ENCODE data around the gene VAT1L. TPM values are rescaled to one million over a fixed set of nuclear protein-coding genes. Genes with fewer than 3 reads are reported as not detected.
A peak's percentile ranks its signal among the peaks of the same experiment; 100 is the strongest.

The VAT1L gene
- total and polyA plus RNA-seq, 2 experiments from 2014 or later, result 11.0 to 24.4 TPM

DNA sequence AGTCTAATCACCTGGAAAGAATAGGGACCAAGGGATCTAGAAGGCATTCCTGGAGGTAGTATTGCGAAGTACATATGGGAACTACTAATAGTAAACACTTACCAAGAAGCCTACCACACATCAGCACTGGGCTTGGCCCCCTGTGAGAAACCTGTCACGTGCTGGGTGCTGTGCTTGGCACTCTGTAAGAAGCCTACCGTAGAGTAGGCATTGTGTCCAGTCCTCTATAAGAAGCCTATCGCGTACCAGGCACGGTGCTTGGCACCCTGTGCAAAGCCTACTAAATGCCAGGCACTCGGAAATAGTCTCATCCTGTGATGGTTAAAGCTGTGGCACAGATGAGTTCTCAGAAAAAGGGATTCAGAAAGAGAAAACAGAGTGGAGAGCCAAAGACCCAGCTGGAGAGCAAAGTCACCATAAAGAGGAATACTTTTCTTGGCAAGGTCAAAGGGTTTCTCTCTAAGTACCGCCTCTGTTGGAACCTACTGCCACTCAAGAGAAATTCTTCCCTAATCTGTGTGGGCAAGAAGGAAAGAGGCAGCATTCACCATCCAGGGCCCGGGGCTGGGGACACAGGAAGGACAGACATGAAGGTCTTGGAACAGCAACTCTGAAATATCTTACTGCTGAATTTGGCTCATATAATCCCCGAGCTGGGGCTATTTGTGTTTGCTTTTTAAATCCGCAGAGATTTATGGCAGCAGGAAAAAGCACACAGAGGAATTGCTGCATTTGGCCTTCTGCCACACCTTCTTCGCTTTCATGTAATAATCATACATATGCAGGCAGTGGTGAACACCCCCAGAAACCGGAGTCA, 81.8 kb downstream of the VAT1L start:
- Mint-ChIP-seq H3K27me3 (ENCODE audit: insufficient read depth, low read depth, poor library complexity) (no peaks in the 10 kb centered on the region), H3K36me3 (ENCODE audit: low read depth) (no peaks in the 10 kb centered on the region; the same call in none of the 3 replicates), H3K4me3 (no peak overlapping the region), H3K27ac (0 out of 2 replicates have a peak overlapping the region, but pooled peaks have one; percentile 46), H3K9me3 (no peaks in the 10 kb centered on the region; the same call in 2 of the 3 replicates), H3K4me1 (peaks cover 7% of the 10 kb centered on the region)
- Histone ChIP-seq H3K79me2 (replicated peaks; ENCODE audit: insufficient read depth) (no peaks in the 10 kb centered on the region), H3K27me3 (ENCODE audit: insufficient read depth) (no peaks in the 10 kb centered on the region), H3K27ac (ENCODE audit: low read depth) (no peak overlapping the region), H2AFZ (no peak overlapping the region), H3K36me3 (ENCODE audit: insufficient read depth) (no peaks in the 10 kb centered on the region), H3K9me2 (ENCODE audit: insufficient read depth) (no peaks in the 10 kb centered on the region), H3F3A (replicated peaks; ENCODE audit: low read depth) (no peaks in the 10 kb centered on the region), H3K4me3 (no peak overlapping the region), H4K20me1 (replicated peaks; ENCODE audit: insufficient read depth) (no peaks in the 10 kb centered on the region), H3K4me2 (no peak overlapping the region), H3K4me1 (ENCODE audit: insufficient read depth) (no peaks in the 10 kb centered on the region)
- TF ChIP-seq, protein P1, sequence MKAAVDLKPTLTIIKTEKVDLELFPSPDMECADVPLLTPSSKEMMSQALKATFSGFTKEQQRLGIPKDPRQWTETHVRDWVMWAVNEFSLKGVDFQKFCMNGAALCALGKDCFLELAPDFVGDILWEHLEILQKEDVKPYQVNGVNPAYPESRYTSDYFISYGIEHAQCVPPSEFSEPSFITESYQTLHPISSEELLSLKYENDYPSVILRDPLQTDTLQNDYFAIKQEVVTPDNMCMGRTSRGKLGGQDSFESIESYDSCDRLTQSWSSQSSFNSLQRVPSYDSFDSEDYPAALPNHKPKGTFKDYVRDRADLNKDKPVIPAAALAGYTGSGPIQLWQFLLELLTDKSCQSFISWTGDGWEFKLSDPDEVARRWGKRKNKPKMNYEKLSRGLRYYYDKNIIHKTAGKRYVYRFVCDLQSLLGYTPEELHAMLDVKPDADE (IDR thresholded peaks at IDR 0.05), result no peak
- no peak for TF ChIP-seq EZH2 (IDR thresholded peaks at IDR 0.05; ENCODE audit: low read depth, unreplicated experiment)
- TF ChIP-seq JUNB (IDR thresholded peaks at IDR 0.05; ENCODE audit: unreplicated experiment), result no peak
- TF ChIP-seq EZH2phosphoT487 (IDR thresholded peaks at IDR 0.05; ENCODE audit: unreplicated experiment), result no peak
- no peak for TF ChIP-seq ZNF331 (CRISPR knock-in tag; IDR thresholded peaks at IDR 0.05; ENCODE audit: low read depth)
- no peak for TF ChIP-seq ZNF114 (CRISPR knock-in tag; IDR thresholded peaks at IDR 0.05)
- TF ChIP-seq POLR2AphosphoS5 (IDR thresholded peaks at IDR 0.05; ENCODE audit: low read depth), result no peak
- no peak for TF ChIP-seq CREB1 (CRISPR knock-in tag; IDR thresholded peaks at IDR 0.05; ENCODE audit: low read depth)
- TF ChIP-seq, protein P2, sequence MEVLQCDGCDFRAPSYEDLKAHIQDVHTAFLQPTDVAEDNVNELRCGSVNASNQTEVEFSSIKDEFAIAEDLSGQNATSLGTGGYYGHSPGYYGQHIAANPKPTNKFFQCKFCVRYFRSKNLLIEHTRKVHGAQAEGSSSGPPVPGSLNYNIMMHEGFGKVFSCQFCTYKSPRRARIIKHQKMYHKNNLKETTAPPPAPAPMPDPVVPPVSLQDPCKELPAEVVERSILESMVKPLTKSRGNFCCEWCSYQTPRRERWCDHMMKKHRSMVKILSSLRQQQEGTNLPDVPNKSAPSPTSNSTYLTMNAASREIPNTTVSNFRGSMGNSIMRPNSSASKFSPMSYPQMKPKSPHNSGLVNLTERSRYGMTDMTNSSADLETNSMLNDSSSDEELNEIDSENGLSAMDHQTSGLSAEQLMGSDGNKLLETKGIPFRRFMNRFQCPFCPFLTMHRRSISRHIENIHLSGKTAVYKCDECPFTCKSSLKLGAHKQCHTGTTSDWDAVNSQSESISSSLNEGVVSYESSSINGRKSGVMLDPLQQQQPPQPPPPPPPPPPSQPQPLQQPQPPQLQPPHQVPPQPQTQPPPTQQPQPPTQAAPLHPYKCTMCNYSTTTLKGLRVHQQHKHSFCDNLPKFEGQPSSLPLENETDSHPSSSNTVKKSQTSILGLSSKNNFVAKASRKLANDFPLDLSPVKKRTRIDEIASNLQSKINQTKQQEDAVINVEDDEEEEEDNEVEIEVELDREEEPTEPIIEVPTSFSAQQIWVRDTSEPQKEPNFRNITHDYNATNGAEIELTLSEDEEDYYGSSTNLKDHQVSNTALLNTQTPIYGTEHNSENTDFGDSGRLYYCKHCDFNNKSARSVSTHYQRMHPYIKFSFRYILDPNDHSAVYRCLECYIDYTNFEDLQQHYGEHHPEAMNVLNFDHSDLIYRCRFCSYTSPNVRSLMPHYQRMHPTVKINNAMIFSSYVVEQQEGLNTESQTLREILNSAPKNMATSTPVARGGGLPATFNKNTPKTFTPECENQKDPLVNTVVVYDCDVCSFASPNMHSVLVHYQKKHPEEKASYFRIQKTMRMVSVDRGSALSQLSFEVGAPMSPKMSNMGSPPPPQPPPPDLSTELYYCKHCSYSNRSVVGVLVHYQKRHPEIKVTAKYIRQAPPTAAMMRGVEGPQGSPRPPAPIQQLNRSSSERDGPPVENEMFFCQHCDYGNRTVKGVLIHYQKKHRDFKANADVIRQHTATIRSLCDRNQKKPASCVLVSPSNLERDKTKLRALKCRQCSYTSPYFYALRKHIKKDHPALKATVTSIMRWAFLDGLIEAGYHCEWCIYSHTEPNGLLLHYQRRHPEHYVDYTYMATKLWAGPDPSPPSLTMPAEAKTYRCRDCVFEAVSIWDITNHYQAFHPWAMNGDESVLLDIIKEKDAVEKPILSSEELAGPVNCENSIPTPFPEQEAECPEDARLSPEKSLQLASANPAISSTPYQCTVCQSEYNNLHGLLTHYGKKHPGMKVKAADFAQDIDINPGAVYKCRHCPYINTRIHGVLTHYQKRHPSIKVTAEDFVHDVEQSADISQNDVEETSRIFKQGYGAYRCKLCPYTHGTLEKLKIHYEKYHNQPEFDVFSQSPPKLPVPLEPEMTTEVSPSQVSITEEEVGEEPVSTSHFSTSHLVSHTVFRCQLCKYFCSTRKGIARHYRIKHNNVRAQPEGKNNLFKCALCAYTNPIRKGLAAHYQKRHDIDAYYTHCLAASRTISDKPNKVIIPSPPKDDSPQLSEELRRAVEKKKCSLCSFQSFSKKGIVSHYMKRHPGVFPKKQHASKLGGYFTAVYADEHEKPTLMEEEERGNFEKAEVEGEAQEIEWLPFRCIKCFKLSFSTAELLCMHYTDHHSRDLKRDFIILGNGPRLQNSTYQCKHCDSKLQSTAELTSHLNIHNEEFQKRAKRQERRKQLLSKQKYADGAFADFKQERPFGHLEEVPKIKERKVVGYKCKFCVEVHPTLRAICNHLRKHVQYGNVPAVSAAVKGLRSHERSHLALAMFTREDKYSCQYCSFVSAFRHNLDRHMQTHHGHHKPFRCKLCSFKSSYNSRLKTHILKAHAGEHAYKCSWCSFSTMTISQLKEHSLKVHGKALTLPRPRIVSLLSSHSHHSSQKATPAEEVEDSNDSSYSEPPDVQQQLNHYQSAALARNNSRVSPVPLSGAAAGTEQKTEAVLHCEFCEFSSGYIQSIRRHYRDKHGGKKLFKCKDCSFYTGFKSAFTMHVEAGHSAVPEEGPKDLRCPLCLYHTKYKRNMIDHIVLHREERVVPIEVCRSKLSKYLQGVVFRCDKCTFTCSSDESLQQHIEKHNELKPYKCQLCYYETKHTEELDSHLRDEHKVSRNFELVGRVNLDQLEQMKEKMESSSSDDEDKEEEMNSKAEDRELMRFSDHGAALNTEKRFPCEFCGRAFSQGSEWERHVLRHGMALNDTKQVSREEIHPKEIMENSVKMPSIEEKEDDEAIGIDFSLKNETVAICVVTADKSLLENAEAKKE (CRISPR knock-in tag; IDR thresholded peaks at IDR 0.05), result no peak
- TF ChIP-seq STAT1 (IDR thresholded peaks at IDR 0.05; ENCODE audit: unreplicated experiment), result no peak
- TF ChIP-seq, protein P3, sequence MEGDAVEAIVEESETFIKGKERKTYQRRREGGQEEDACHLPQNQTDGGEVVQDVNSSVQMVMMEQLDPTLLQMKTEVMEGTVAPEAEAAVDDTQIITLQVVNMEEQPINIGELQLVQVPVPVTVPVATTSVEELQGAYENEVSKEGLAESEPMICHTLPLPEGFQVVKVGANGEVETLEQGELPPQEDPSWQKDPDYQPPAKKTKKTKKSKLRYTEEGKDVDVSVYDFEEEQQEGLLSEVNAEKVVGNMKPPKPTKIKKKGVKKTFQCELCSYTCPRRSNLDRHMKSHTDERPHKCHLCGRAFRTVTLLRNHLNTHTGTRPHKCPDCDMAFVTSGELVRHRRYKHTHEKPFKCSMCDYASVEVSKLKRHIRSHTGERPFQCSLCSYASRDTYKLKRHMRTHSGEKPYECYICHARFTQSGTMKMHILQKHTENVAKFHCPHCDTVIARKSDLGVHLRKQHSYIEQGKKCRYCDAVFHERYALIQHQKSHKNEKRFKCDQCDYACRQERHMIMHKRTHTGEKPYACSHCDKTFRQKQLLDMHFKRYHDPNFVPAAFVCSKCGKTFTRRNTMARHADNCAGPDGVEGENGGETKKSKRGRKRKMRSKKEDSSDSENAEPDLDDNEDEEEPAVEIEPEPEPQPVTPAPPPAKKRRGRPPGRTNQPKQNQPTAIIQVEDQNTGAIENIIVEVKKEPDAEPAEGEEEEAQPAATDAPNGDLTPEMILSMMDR (conservative IDR thresholded peaks at IDR 0.05; ENCODE audit: low read depth in 2 of 2), result no peak
- TF ChIP-seq NANOG (IDR thresholded peaks at IDR 0.05; ENCODE audit: borderline replicate concordance), result no peak
- TF ChIP-seq, protein P4, sequence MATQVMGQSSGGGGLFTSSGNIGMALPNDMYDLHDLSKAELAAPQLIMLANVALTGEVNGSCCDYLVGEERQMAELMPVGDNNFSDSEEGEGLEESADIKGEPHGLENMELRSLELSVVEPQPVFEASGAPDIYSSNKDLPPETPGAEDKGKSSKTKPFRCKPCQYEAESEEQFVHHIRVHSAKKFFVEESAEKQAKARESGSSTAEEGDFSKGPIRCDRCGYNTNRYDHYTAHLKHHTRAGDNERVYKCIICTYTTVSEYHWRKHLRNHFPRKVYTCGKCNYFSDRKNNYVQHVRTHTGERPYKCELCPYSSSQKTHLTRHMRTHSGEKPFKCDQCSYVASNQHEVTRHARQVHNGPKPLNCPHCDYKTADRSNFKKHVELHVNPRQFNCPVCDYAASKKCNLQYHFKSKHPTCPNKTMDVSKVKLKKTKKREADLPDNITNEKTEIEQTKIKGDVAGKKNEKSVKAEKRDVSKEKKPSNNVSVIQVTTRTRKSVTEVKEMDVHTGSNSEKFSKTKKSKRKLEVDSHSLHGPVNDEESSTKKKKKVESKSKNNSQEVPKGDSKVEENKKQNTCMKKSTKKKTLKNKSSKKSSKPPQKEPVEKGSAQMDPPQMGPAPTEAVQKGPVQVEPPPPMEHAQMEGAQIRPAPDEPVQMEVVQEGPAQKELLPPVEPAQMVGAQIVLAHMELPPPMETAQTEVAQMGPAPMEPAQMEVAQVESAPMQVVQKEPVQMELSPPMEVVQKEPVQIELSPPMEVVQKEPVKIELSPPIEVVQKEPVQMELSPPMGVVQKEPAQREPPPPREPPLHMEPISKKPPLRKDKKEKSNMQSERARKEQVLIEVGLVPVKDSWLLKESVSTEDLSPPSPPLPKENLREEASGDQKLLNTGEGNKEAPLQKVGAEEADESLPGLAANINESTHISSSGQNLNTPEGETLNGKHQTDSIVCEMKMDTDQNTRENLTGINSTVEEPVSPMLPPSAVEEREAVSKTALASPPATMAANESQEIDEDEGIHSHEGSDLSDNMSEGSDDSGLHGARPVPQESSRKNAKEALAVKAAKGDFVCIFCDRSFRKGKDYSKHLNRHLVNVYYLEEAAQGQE (IDR thresholded peaks at IDR 0.05; ENCODE audit: unreplicated experiment), result no peak
- ATAC-seq (peak; percentile 53), DNase-seq (ENCODE audit: low spot score) (peak; percentile 21)

Measured in GM23338 (cell line).